HCT116 (cell line): ENCODE results near the gene SLFN14. TPM values are rescaled to one million over a fixed set of nuclear protein-coding genes. Genes with fewer than 3 reads are reported as not detected.

ENCODE experiments used
- ATAC-seq: fragments of 200-7000 bp; cut with Tn5 transposase; 2 replicates; pipeline ENCODE4 v1.9.1; 2020; ENCODE audit warnings: mild to moderate bottlenecking, moderate library complexity
- BruUV-seq: library from RNA; stranded (reverse); fragments of 400-500 nt; replicated peaks from 2 replicates; lab custom pipeline; 2021; lab: Mats Ljungman, UMichigan
- CTCF ChIA-PET: fragments of 300-600 bp; sonication (Branson Sonifier 250); formaldehyde crosslinking; loops from one replicate; lab custom pipeline; 2021; ENCODE audit warnings: antibody characterized with exemption; lab: Charles Lee
- POLR2A ChIA-PET: fragments of 300-600, 350-600 bp; sonication (Branson Sonifier 250); formaldehyde crosslinking; loops from one replicate; lab custom pipeline; 2021; ENCODE audit warnings: antibody characterized with exemption; lab: Charles Lee
- RAD21 ChIA-PET, 2 experiments: fragments of 300-600 bp; sonication (Branson Sonifier 250); formaldehyde crosslinking; loops; one replicate each; lab custom pipeline; 2023; ENCODE audit warnings: low total read pairs in 2 of 2; ENCODE audit not compliant: uncharacterized antibody in 2 of 2, unreplicated experiment in 2 of 2, low non-redundant PET in 1 of 2; lab: Charles Lee
- DNase-seq: peaks from one replicate; pipeline ENCODE4 v3.0.0-alpha.2; 2010; ENCODE audit warnings: low read depth, low spot score
- H2AFZ ChIP-seq: fragments of 200-600 bp; shearing (Covaris generic), sonication (generic); 2 replicates; pipeline ENCODE4 v1.6.1; 2017; ENCODE audit warnings: low read depth, mixed run types, mixed read lengths, antibody characterized with exemption, low read length; ENCODE audit not compliant: poor library complexity, severe bottlenecking
- H3K27ac ChIP-seq: 2 replicates; pipeline ENCODE4 v1.5.1; 2012; ENCODE audit warnings: low read depth, low read length
- H3K27me3 ChIP-seq: fragments of 200-600 bp; sonication (generic); 2 replicates; pipeline ENCODE4 v1.6.1; 2016; ENCODE audit warnings: mixed run types, low read length, mixed read lengths; ENCODE audit not compliant: insufficient read depth
- H3K36me3 ChIP-seq, 2 experiments: fragments of 200-500 bp in 1 of 2; fragments of 200-600 bp in 1 of 2; sonication (Bioruptor generic) in 1 of 2; sonication (generic) in 1 of 2; 2 replicates each; pipeline versions ENCODE4 v1.5.1 to v1.6.1; 2014 to 2016; ENCODE audit warnings: low read length in 2 of 2, inconsistent platforms in 1 of 2, mixed read lengths in 1 of 2, mixed run types in 1 of 2; ENCODE audit not compliant: insufficient read depth in 2 of 2, control insufficient read depth in 1 of 2
- H3K4me1 ChIP-seq, 2 experiments: fragments of 200-600 bp in 1 of 2; sonication (generic) in 1 of 2; 2 replicates each; pipeline versions ENCODE4 v1.5.1 to v1.6.1; 2012 to 2017; ENCODE audit warnings: low read length in 2 of 2, inconsistent platforms in 1 of 2, mild to moderate bottlenecking in 1 of 2, mixed read lengths in 1 of 2, mixed run types in 1 of 2, moderate library complexity in 1 of 2; ENCODE audit not compliant: insufficient read depth in 2 of 2, control insufficient read depth in 1 of 2
- H3K4me2 ChIP-seq: fragments of 200-600 bp; sonication (generic); 2 replicates; pipeline ENCODE4 v1.6.1; 2017; ENCODE audit warnings: mixed run types, low read length, mixed read lengths
- H3K4me3 ChIP-seq, 2 experiments: fragments of 200-600 bp in 1 of 2; sonication (generic) in 1 of 2; replicated peaks in 1 of 2; 2 replicates each; pipeline ENCODE4 v1.5.1; 2011 to 2016; ENCODE audit warnings: low read length in 2 of 2, control low read depth in 1 of 2, low read depth in 1 of 2, mild to moderate bottlenecking in 1 of 2, mixed read lengths in 1 of 2, mixed run types in 1 of 2
- H3K79me2 ChIP-seq: fragments of 200-600 bp; sonication (generic); 2 replicates; pipeline ENCODE4 v1.6.1; 2017; ENCODE audit warnings: mild to moderate bottlenecking, mixed run types, low read length, moderate library complexity, mixed read lengths; ENCODE audit not compliant: insufficient read depth
- H3K9ac ChIP-seq: fragments of 200-600 bp; sonication (generic); 2 replicates; pipeline ENCODE4 v1.6.1; 2016; ENCODE audit warnings: low read length, mixed read lengths
- H3K9me2 ChIP-seq: fragments of 200-600 bp; sonication (generic), shearing (Covaris generic); 2 replicates; pipeline ENCODE4 v1.6.1; 2017; ENCODE audit warnings: mixed run types, mild to moderate bottlenecking, moderate library complexity; ENCODE audit not compliant: insufficient read depth
- H3K9me3 ChIP-seq, 2 experiments: fragments of 200-500 bp in 1 of 2; fragments of 200-600 bp in 1 of 2; sonication (Bioruptor generic) in 1 of 2; sonication (generic) in 1 of 2; 2 replicates each; pipeline ENCODE4 v1.6.1; 2014 to 2017; ENCODE audit warnings: low read length in 2 of 2, mixed read lengths in 2 of 2, inconsistent platforms in 1 of 2, low read depth in 1 of 2, mild to moderate bottlenecking in 1 of 2, mixed run types in 1 of 2, moderate library complexity in 1 of 2; ENCODE audit not compliant: control insufficient read depth in 1 of 2, insufficient read depth in 1 of 2
- H4K20me1 ChIP-seq: fragments of 200-600 bp; sonication (generic), shearing (Covaris generic); 2 replicates; pipeline ENCODE4 v1.6.1; 2017; ENCODE audit warnings: mixed run types, mild to moderate bottlenecking, moderate library complexity; ENCODE audit not compliant: insufficient read depth
- CEBPB ChIP-seq: IDR thresholded peaks from 2 replicates; pipeline ENCODE4 v1.6.1; 2012; ENCODE audit warnings: low read depth
- CTCF ChIP-seq, 3 experiments: fragments of 200-600 bp in 1 of 3; sonication (generic) in 1 of 3; IDR thresholded peaks in 2 of 3; conservative IDR thresholded peaks in 1 of 3; 2 replicates each; pipeline ENCODE4 v1.5.1; 2012 to 2017; ENCODE audit warnings: low read depth in 2 of 3, low read length in 2 of 3, antibody characterized with exemption in 1 of 3, borderline replicate concordance in 1 of 3, control low read depth in 1 of 3, mild to moderate bottlenecking in 1 of 3, mixed read lengths in 1 of 3, mixed run types in 1 of 3, moderate library complexity in 1 of 3; ENCODE audit not compliant: insufficient read depth in 1 of 3
- FOSL1 ChIP-seq: IDR thresholded peaks from 2 replicates; pipeline ENCODE4 v1.6.1; 2012; ENCODE audit warnings: low read depth
- MAX ChIP-seq: IDR thresholded peaks from 2 replicates; pipeline ENCODE4 v1.6.1; 2012
- POLR2A ChIP-seq: IDR thresholded peaks from 2 replicates; pipeline ENCODE4 v1.7.0; 2011; ENCODE audit warnings: borderline replicate concordance; ENCODE audit not compliant: insufficient read depth, insufficient read length; ENCODE audit errors: extremely low read depth
- POLR2AphosphoS5 ChIP-seq: IDR thresholded peaks from 2 replicates; pipeline ENCODE4 v1.6.1; 2011; ENCODE audit warnings: mild to moderate bottlenecking, low read depth, low read length, moderate library complexity
- RAD21 ChIP-seq: IDR thresholded peaks from 2 replicates; pipeline ENCODE4 v1.6.1; 2012; ENCODE audit warnings: low read depth, mild to moderate bottlenecking
- REST ChIP-seq: IDR thresholded peaks from 2 replicates; pipeline ENCODE4 v1.6.1; 2012; ENCODE audit warnings: low read depth
- SP1 ChIP-seq: IDR thresholded peaks from 2 replicates; pipeline ENCODE4 v1.6.1; 2012; ENCODE audit warnings: low read depth
- TCF7L2 ChIP-seq: IDR thresholded peaks from 2 replicates; pipeline ENCODE4 v1.7.0; 2011; ENCODE audit warnings: borderline replicate concordance, inconsistent platforms; ENCODE audit not compliant: insufficient read depth, insufficient read length; ENCODE audit errors: extremely low read depth
- intact Hi-C: fragments of 100-400 bp; cut with micrococcal nuclease; formaldehyde crosslinking; loops from 2 replicates; pipeline ENCODE4 v1.10.0; 2022
- total RNA-seq: library from RNA; stranded (reverse); gene quantifications from one replicate; pipeline ENCODE4 v1.2.1, GENCODE V29; 2021; ENCODE audit not compliant: unreplicated experiment

The SLFN14 gene
- total RNA-seq, 1 experiment from 2014 or later, result not detected

- Histone ChIP-seq H4K20me1 (no peaks in the 10 kb centered on the region), H3K27ac (no peak overlapping the region), H3K9me3 (no peaks in the 10 kb centered on the region), H3K4me2 (no peak overlapping the region), H3K36me3 (no peaks in the 10 kb centered on the region), H3K4me1 (peaks cover 0 to 5% of the 10 kb centered on the region in 2 experiments; a peak in 1 of 4 replicates), H3K9ac (no peak overlapping the region), H3K79me2 (no peaks in the 10 kb centered on the region), H3K4me3 (no peak overlapping the region), H3K9me2 (no peaks in the 10 kb centered on the region), H2AFZ (no peak overlapping the region), H3K27me3 (peaks cover 8% of the 10 kb centered on the region; the same call in 1 of the 2 replicates)
- no peak for ATAC-seq
- RAD21 ChIA-PET, result no interaction called here
- POLR2A ChIA-PET, result no interaction called here
- TF ChIP-seq POLR2A (no peak), RAD21 (no peak), SP1 (no peak), MAX (no peak), REST (no peak), POLR2AphosphoS5 (no peak), FOSL1 (no peak), TCF7L2 (no peak), CTCF (IDR thresholded peaks at IDR 0.05 in 2 of 3, conservative IDR thresholded peaks at IDR 0.05 in 1 of 3; ENCODE audit: borderline replicate concordance in 1 of 3, insufficient read depth in 1 of 3, low read depth in 2 of 3, low read length in 2 of 3) (no peak), CEBPB (no peak)
- BruUV-seq, result no TSS peak
- DNase-seq, result no peak
- intact Hi-C loops, result no loop called here
- CTCF ChIA-PET, result no interaction called here
These were observed 19.2 kb downstream of the SLFN14 start for GRCh38 chr17:35541434-35541833.
